ENCODE results near the gene LUC7L.
A peak's percentile ranks its signal among the peaks of the same experiment; 100 is the strongest.
"Not testable (repeated sequence)": the region's sequence is repeated elsewhere in the genome, so short reads cannot be mapped to it uniquely, and the experiment has no call there.

The LUC7L gene

GRCh38 chr16:228852-229730 lies at the start of gene LUC7L:
LUC7L (minus strand) TSS chr16:229449; CDS start chr16:229339, 110 bp downstream.
- Mint-ChIP-seq H3K4me1 (peaks cover 36% of the 10 kb centered on the region), H3K27ac (peak within 1 kb of the TSS; percentile 94), H3K4me3 (peak within 1 kb of the TSS; percentile 94), H3K36me3 (peaks cover 22% of the 10 kb centered on the region), H3K9me3 (no peaks in the 10 kb centered on the region), H3K27me3 (peaks cover 5% of the 10 kb centered on the region)
- CTCF ChIA-PET: interaction anchor here (1.1 to 2.4 kb wide), 2 partner anchors 80 to 133 kb away, joined by 3 to 12 read pairs; no protein-coding TSS in a partner anchor
- peak; percentile 90 for DNase-seq

DNA sequence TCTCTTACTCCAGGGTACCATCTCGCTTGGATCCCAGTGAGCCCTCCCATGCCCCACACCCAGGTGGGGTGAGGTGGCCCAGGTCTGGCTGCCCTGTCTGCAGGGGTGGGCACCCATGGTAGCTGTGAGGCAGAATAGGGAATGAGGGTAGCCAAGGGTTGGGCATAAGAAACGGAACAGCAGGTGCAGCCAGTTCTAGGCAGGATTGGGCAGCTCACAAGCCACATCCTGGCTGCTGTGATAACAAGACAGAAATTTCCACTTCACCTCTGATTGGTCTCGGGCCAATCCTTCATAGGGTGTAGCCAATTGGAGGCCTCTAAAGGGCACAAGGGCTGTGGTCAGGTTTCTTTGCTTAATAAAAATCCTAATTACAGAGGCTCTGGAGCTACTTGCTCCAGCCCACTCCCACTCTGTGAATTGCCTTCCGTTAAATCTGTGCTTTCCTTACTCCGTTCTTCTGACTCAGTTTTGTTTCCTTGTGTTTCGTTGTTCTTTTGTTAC lies 49.7 kb upstream of the LUC7L start:
- CTCF ChIA-PET: no interaction called here
- Mint-ChIP-seq H3K4me3 (no peak overlapping the region), H3K27ac (no peak overlapping the region), H3K36me3 (no peaks in the 10 kb centered on the region), H3K9me3 (no peaks in the 10 kb centered on the region), H3K4me1 (peaks cover 12% of the 10 kb centered on the region), H3K27me3 (peaks cover 82% of the 10 kb centered on the region)
- DNase-seq: peak; percentile 54

DNA sequence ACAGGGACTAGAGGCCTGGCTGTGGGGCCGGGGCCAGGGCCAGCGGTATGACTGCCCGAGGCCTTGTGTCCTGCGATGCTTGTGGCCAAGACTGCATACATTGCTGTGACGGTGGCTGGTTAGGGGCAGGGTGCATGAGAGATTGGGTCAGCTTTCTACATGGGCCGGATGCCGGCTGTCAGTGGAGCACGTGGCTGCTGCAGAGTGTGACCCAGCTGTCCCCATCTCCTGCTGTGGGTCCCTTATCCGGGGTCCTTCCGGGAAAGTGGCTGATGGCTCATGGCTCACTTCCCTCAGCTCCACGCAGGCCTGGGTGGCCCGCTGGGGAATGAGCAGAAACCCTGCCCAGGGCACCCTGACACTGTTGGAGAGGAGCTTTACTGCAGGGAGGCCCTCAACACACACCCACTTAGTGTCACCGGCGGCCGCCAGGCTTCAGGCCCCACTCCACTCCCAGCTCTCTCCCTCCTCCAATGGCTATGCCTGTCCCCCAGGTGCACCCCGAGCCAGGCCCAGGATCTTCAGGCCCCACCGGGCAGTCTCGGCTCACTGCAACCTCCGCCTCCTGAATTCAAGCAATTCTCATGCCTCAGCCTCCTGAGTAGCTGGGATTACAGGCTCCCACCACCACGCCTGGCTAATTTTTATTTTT lies 47.3 kb upstream of the LUC7L start:
- Mint-ChIP-seq H3K4me1 (peaks cover 12% of the 10 kb centered on the region), H3K4me3 (peak overlapping the region; percentile 12), H3K36me3 (no peaks in the 10 kb centered on the region), H3K27ac (no peak overlapping the region), H3K9me3 (no peaks in the 10 kb centered on the region), H3K27me3 (peaks cover 83% of the 10 kb centered on the region)
- no peak for DNase-seq
- CTCF ChIA-PET: no interaction called here

GRCh38 chr16:275786-276232 lies 46.6 kb upstream of the LUC7L start, which contains the start of gene RGS11:
RGS11 (minus strand) TSS chr16:275944; CDS start chr16:275911, 33 bp downstream.
- Mint-ChIP-seq H3K9me3 (no peaks in the 10 kb centered on the region), H3K36me3 (no peaks in the 10 kb centered on the region), H3K27ac (no peak within 1 kb of the TSS), H3K4me3 (peak within 1 kb of the TSS; percentile 12), H3K4me1 (peaks cover 12% of the 10 kb centered on the region), H3K27me3 (peaks cover 76% of the 10 kb centered on the region)
- no peak for DNase-seq
- CTCF ChIA-PET: no interaction called here

- peak; percentile 42 for DNase-seq
- CTCF ChIA-PET: no interaction called here
- peaks cover 74% of the 10 kb centered on the region for H3K27me3 Mint-ChIP-seq
- peaks cover 12% of the 10 kb centered on the region for H3K4me1 Mint-ChIP-seq
- H3K36me3 Mint-ChIP-seq: no peaks in the 10 kb centered on the region
- no peak overlapping the region for H3K27ac Mint-ChIP-seq
- no peak overlapping the region for H3K4me3 Mint-ChIP-seq
- H3K9me3 Mint-ChIP-seq: no peaks in the 10 kb centered on the region
These were observed 45.9 kb upstream of the LUC7L start for GRCh38 chr16:275041-275641.

GRCh38 chr16:273547-274421 lies 44.5 kb upstream of the LUC7L start:
- CTCF ChIA-PET: no interaction called here
- no peak for DNase-seq
- Mint-ChIP-seq H3K4me1 (peaks cover 6% of the 10 kb centered on the region), H3K27ac (no peak overlapping the region), H3K4me3 (no peak overlapping the region), H3K36me3 (no peaks in the 10 kb centered on the region), H3K27me3 (peaks cover 67% of the 10 kb centered on the region), H3K9me3 (no peaks in the 10 kb centered on the region)

DNA sequence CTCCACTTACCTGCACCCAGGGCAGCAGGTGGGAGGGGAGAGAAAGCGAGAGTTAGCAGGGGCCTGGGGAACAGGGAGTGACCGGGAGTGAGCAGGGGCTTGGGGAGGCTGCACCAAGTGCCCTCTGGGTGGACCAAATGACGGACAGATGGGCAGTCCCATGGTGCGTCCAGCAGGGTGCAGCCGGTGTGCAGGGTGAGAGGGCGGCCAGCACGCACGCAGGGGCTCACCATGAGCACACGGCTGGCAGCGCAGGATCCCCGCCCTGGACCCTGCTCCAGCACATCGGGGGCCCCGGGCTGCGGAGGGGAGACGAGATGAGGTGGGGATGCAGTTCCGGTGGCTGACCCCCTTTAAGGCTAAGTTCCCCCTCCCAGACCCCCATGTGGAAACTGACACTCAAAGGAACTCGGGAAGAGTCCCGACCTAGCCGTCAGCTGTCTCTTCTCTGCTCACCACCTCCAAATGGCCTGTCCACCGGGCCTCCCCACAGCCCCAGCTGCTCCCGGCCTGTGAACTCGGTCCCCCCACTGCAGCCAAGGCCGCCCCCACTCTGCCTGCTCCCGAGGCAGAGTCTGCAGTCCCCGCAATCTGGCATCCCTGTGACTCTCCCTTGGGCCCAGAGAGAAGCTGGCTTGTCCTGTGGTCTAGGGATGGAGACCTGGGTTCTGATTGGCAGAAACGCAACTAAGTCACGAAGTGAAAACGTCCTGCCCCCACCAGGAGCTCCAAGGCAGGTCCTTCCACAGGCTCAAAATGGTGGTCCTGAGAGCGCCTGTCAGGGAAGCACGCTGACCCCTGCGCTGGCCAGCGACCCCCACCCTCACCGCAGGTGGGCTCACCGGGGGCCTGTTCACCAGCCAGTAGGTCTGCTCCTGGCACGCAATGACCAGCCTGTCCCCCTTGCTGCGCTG lies 43.6 kb upstream of the LUC7L start:
- CTCF ChIA-PET: no interaction called here
- H3K36me3 Mint-ChIP-seq: no peaks in the 10 kb centered on the region
- no peak for DNase-seq

GRCh38 chr16:270381-271255 lies 41.4 kb upstream of the LUC7L start:
- no peaks in the 10 kb centered on the region for H3K36me3 Mint-ChIP-seq

More for the DNA sequence above, 43.6 kb upstream of the LUC7L start:
- Mint-ChIP-seq H3K27ac (no peak overlapping the region), H3K9me3 (peaks cover 2% of the 10 kb centered on the region), H3K4me3 (no peak overlapping the region), H3K4me1 (peaks cover 5% of the 10 kb centered on the region), H3K27me3 (peaks cover 58% of the 10 kb centered on the region)

GRCh38 chr16:269061-269796 lies 40.0 kb upstream of the LUC7L start:
- Mint-ChIP-seq H3K4me1 (no peaks in the 10 kb centered on the region), H3K9me3 (peaks cover 8% of the 10 kb centered on the region), H3K27me3 (peaks cover 25% of the 10 kb centered on the region), H3K4me3 (no peak overlapping the region), H3K36me3 (no peaks in the 10 kb centered on the region), H3K27ac (no peak overlapping the region)
- CTCF ChIA-PET: no interaction called here
- no peak for DNase-seq

More at GRCh38 chr16:270381-271255, 41.4 kb upstream of the LUC7L start:
- Mint-ChIP-seq H3K9me3 (peaks cover 8% of the 10 kb centered on the region), H3K27me3 (peaks cover 38% of the 10 kb centered on the region), H3K4me3 (no peak overlapping the region), H3K27ac (no peak overlapping the region), H3K4me1 (peaks cover 2% of the 10 kb centered on the region)
- CTCF ChIA-PET: no interaction called here
- no peak for DNase-seq

GRCh38 chr16:268141-269053 lies 39.1 kb upstream of the LUC7L start:
- H3K27ac Mint-ChIP-seq: no peak overlapping the region
- H3K36me3 Mint-ChIP-seq: peaks cover 2% of the 10 kb centered on the region
- H3K27me3 Mint-ChIP-seq: peaks cover 20% of the 10 kb centered on the region
- CTCF ChIA-PET: no interaction called here
- no peaks in the 10 kb centered on the region for H3K4me1 Mint-ChIP-seq
- H3K9me3 Mint-ChIP-seq: peaks cover 8% of the 10 kb centered on the region
- H3K4me3 Mint-ChIP-seq: no peak overlapping the region
- DNase-seq: no peak

DNA sequence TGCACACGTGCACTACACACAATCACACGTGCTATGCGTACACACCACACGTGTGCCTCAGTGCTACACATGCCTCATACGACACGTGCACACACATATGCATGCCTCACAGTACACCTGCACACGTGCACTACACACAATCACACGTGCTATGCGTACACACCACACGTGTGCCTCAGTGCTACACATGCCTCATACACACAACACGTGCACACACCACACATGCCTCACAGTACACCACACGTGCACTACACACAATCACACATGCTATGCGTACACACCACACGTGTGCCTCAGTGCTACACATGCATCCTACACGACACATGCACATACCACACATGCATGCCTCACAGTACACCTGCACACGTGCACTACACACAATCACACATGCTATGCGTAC lies 38.3 kb upstream of the LUC7L start:
- DNase-seq, H3K27ac Mint-ChIP-seq, H3K4me3 Mint-ChIP-seq, H3K4me1 Mint-ChIP-seq, CTCF ChIA-PET, H3K9me3 Mint-ChIP-seq, H3K36me3 Mint-ChIP-seq: not testable (repeated sequence)
- peaks cover 14% of the 10 kb centered on the region for H3K27me3 Mint-ChIP-seq
